NCI-H2196 (cell line): ENCODE results near the gene HDDC3.
"Not testable (repeated sequence)": the region's sequence is repeated elsewhere in the genome, so short reads cannot be mapped to it uniquely, and the experiment has no call there.

Source experiments
- DNase-seq: peaks from one replicate; lab custom pipeline; 2025; ENCODE audit not compliant: unreplicated experiment; lab: John Stamatoyannopoulos, UW

The HDDC3 gene

GRCh38 chr15:90930861-90931574 is 1.3 kb downstream of the HDDC3 start:
- DNase-seq = no peak

- DNase-seq = no peak
Measured at GRCh38 chr15:90929246-90930019, 2.9 kb downstream of the HDDC3 start.

GRCh38 chr15:90928106-90928505 is 4.2 kb downstream of the HDDC3 start:
- not testable (repeated sequence) for DNase-seq

GRCh38 chr15:90926766-90927165 is 5.6 kb downstream of the HDDC3 start:
- not testable (repeated sequence) for DNase-seq

GRCh38 chr15:90924375-90924774 is 8.0 kb downstream of the HDDC3 start:
- no peak for DNase-seq

GRCh38 chr15:90922712-90923322 is 9.5 kb downstream of the HDDC3 start:
- not testable (repeated sequence) for DNase-seq

GRCh38 chr15:90921887-90922286 is 10.5 kb downstream of the HDDC3 start:
- DNase-seq = no peak

- DNase-seq = no peak
Measured at GRCh38 chr15:90918835-90919234, 13.5 kb downstream of the HDDC3 start.

- DNase-seq = no peak
Measured at GRCh38 chr15:90918034-90918788, 14.1 kb downstream of the HDDC3 start.

- DNase-seq = no peak
Measured at GRCh38 chr15:90917569-90917968, 14.8 kb downstream of the HDDC3 start.

- no peak for DNase-seq
Measured at GRCh38 chr15:90916461-90916860, 15.9 kb downstream of the HDDC3 start.

GRCh38 chr15:90915808-90916440 is 16.4 kb downstream of the HDDC3 start:
- DNase-seq = no peak

- no peak for DNase-seq
Measured at GRCh38 chr15:90915216-90915807, 17.0 kb downstream of the HDDC3 start.

GRCh38 chr15:90914305-90915080 is 17.9 kb downstream of the HDDC3 start:
- DNase-seq = no peak

GRCh38 chr15:90913398-90913944 is 18.9 kb downstream of the HDDC3 start:
- no peak for DNase-seq

- no peak for DNase-seq
Measured at GRCh38 chr15:90912770-90913075, 19.6 kb downstream of the HDDC3 start.

GRCh38 chr15:90911906-90912769 is 20.2 kb downstream of the HDDC3 start:
- DNase-seq = no peak

- no peak for DNase-seq
Measured at GRCh38 chr15:90911302-90911623, 21.1 kb downstream of the HDDC3 start.
